WI38 (cell line): ENCODE measurements around the gene OR8B8.

Source experiments
- H3K4me3 ChIP-seq: 2 replicates; pipeline ENCODE4 v1.5.1; 2011; ENCODE audit warnings: low read depth, mild to moderate bottlenecking, control low read depth, low read length
- TF ChIP-seq, protein P1 (sequence below): IDR thresholded peaks from 2 replicates; pipeline ENCODE4 v1.5.1; 2012; ENCODE audit warnings: low read depth, mild to moderate bottlenecking, control low read depth, low read length

The OR8B8 gene, protein sequence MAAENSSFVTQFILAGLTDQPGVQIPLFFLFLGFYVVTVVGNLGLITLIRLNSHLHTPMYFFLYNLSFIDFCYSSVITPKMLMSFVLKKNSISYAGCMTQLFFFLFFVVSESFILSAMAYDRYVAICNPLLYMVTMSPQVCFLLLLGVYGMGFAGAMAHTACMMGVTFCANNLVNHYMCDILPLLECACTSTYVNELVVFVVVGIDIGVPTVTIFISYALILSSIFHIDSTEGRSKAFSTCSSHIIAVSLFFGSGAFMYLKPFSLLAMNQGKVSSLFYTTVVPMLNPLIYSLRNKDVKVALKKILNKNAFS

DNA sequence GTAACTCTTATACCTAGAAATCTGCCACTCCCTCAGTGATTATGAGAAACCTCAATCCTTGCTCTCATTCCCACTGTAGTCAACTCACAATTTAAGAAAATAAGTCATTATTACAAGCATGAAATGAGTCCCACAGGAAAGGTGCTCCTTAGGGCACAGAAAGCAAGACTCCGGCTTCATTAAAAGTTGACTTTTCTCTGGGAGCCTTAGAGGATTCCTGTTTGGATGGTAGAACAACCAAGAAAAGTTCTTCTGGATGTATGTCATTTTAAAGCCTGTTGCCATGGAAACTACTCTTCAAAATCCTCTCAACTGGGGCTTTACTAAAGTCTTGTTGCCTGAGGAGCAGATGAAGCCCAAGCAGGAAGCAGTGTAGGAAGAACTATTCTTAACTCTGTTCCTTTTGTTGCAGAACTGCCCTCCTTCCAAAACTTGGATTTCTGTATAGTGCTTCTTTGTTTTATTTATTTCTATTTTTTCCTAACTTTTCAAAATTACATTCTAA is at the start of gene OR8B8:
Gene OR8B8, minus strand, starts transcription at position 51 of the 505 bp plus-strand sequence. CDS start 4,611 bp downstream, outside the sequence.
- TF ChIP-seq, protein P1, sequence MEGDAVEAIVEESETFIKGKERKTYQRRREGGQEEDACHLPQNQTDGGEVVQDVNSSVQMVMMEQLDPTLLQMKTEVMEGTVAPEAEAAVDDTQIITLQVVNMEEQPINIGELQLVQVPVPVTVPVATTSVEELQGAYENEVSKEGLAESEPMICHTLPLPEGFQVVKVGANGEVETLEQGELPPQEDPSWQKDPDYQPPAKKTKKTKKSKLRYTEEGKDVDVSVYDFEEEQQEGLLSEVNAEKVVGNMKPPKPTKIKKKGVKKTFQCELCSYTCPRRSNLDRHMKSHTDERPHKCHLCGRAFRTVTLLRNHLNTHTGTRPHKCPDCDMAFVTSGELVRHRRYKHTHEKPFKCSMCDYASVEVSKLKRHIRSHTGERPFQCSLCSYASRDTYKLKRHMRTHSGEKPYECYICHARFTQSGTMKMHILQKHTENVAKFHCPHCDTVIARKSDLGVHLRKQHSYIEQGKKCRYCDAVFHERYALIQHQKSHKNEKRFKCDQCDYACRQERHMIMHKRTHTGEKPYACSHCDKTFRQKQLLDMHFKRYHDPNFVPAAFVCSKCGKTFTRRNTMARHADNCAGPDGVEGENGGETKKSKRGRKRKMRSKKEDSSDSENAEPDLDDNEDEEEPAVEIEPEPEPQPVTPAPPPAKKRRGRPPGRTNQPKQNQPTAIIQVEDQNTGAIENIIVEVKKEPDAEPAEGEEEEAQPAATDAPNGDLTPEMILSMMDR, result no peak
- no peak within 1 kb of the TSS for H3K4me3 ChIP-seq

DNA sequence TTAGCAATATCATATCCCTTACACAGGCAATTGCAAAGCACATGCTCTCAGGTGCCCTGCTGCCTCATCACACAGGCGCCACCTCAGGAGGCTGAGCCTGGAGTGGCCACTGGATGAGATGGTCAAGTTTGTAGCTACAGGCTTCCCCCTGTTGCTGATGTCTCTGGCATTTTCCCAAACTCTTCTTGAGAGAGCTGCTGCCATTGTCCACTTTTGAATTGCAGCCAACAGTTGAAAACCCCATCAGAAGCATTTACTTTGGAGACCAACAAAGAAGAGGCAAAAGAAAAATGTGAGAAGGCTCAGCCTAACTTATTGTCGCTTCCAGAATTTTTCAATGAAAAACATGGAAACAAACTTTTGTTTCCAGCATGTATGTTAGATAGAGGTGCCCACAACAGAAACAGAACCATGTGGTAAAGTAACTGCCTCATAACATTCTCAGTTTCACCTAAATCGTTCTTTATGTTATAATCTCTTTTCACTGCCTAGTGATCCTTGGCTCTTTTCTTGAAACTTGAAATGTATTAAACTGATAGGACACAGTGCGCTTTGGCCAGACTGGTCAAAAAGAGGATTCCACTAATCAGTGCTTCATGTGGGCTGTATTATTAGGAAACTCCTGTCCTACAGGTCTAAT is 47.6 kb upstream of the OR8B8 start:
- no peak overlapping the region for H3K4me3 ChIP-seq
- TF ChIP-seq, protein P1, result no peak

DNA sequence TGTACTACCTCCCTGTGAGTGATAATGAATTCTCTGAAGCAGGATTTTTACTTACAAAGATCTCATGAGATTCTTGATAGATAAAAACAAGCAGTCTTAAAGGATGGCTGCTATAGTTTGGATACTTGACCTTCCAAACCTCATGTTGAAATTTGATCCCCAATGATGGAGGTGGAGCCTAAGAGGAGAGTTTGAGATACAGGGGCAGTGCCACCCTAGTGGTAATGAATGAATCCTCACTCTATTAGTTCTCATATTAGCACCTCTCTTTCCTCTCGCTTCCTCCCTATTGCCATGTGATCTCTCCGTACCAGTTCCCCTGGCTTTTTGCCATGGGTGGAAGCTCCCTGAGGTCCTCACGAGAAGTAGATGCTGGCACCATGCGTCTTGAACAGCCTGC is 37.9 kb upstream of the OR8B8 start:
- H3K4me3 ChIP-seq, result no peak overlapping the region
- TF ChIP-seq, protein P1, result no peak

DNA sequence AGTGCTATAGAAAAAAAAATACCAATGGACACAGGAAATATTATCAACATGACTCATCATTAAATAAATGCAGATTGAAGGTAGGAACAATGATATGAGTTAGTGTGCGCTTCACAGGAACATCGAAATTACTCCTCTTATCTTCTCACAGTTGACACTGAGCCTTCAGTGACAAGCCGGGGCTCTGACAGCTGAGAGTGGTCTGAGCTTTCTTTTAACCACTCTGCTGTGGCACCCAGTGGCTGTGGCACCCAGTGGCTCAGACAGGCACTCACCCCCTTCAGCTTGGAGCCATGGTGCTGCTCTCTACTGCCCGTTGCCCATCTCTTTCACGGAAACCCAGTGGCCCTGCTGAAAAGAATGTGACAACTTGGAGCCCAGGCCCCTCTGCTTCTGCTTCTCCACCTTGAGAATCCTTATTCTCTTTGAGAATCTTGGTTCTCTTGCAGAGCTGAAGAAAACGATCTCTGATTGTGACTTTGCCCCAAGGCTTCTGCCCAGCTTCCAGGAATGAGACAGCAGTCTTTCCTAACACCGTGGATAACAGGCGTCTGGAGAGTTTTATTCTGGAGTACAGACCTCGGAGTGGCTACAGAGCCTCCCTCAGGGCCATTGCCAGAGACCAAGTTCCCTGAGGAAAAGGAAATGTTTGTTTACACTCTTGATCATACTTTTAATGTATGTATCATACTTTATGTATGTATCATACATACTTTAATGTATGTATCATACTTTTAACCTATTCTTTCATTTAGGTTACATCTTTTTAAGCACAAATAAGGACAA is 37.1 kb upstream of the OR8B8 start:
- TF ChIP-seq, protein P1, result no peak
- no peak overlapping the region for H3K4me3 ChIP-seq

DNA sequence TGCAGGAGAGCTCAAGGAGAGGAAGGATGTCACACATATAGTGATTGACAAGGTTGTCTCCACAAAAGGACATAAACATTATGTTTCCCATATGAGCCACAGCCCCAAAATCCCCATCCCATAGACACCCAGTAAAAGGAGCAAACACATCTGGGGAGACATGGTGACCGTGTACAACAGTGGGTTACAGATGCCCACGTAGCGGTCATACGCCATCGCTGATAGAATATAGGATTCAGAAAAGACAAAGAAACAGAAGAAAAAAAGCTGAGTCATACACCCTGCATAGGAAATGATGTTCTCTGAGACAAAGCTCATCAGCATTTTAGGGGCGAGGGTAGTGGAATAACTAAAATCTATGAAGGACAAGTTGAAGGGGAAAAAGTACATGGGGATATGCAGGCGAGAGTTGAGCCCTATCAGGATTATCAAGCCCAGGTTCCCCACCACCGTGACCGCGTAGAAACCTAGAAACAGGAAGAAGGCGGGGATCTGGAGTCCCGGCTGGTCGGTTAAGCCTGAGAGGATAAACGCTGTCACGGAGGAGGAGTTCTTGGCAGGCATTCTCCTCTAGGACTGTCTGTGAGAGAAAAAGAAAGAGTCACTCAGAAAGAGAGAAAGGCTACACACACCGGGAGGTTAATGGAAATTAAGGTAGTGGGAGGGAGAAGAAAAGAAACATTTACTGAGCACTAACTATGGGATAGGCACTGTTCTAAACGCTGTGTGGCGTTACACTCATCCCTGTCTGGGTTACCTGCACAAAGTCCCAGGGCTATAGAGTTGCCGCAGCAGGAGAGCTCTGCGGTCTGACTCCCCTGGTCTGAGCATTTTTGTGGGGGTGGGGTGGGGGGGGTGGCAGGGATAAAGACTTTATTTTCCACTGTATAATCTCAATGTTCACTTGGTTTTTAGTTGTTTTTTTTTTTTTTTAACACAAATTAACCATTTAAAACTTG is 36.1 kb upstream of the OR8B8 start:
- TF ChIP-seq, protein P1, result no peak
- peak overlapping the region; percentile 30 for H3K4me3 ChIP-seq

DNA sequence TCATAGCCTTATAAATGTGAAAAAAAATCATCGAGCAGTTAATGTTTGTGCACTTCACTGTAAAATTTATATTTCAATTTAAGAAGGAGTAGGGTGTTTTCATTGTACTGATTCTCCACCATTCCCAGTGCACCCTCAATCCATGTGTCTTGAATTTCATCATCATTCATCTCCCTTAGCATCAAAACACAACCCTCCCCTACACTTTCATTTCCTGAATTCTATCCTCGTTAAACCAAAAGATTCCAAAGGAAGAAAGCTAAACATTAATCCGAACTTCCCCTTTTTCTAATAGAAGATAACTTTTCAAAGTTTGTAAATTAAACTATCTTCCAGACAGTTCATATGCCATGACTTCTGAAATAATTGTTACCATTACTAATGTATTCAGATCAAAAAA is 34.1 kb upstream of the OR8B8 start:
- H3K4me3 ChIP-seq, result no peak overlapping the region
- TF ChIP-seq, protein P1, result no peak
